Fibroblast of gingiva (primary cell): ENCODE data around the gene CYP2S1.

Source experiments
- DNase-seq: peaks from one replicate; pipeline ENCODE4 v3.0.0-alpha.2; 2011; ENCODE audit warnings: low read depth

Gene CYP2S1

DNA sequence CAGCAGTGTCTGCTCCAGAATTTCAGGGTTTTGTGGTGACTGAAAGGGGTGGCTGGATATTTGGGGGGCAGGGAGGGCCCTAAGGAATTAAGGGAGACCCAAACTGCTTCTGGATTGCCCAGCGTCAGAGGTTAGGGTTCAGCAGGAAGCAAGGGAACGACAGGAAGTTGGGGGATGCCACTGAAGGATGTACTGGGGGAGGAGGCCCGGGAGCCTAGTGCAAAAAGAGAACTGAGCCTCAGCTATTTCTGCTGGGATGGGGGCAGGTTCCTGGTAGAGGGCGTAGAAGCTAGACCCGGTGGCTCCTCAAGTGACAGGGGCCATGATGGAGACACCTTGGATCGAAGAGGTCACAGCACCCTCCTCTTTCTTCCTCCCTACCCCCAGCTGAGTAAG, 1.1 kb downstream of the CYP2S1 start:
- DNase-seq: no peak

- DNase-seq: no peak
Observed at GRCh38 chr19:41195675-41196497, 2.9 kb downstream of the CYP2S1 start.

DNA sequence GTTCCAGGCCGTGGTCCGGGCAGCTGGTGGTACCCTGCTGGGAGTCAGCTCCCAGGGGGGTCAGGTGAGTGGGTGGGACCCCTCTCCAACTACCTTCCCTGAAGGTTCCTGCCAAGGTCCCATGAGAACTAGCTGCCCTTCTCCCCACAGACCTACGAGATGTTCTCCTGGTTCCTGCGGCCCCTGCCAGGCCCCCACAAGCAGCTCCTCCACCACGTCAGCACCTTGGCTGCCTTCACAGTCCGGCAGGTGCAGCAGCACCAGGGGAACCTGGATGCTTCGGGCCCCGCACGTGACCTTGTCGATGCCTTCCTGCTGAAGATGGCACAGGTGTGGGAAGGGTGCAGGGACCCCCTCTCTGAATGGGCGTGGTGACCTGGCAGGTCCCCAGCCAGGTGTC, 5.5 kb downstream of the CYP2S1 start:
- no peak for DNase-seq

- DNase-seq: no peak
Observed at GRCh38 chr19:41203371-41203770, 10.4 kb downstream of the CYP2S1 start.

GRCh38 chr19:41204338-41204737, 11.3 kb downstream of the CYP2S1 start:
- peak; percentile 77 for DNase-seq

GRCh38 chr19:41205995-41206394, 13.0 kb downstream of the CYP2S1 start:
- DNase-seq: no peak

GRCh38 chr19:41206456-41206855, 13.4 kb downstream of the CYP2S1 start:
- no peak for DNase-seq

GRCh38 chr19:41206926-41207750, 14.1 kb downstream of the CYP2S1 start:
- peak; percentile 69 for DNase-seq

DNA sequence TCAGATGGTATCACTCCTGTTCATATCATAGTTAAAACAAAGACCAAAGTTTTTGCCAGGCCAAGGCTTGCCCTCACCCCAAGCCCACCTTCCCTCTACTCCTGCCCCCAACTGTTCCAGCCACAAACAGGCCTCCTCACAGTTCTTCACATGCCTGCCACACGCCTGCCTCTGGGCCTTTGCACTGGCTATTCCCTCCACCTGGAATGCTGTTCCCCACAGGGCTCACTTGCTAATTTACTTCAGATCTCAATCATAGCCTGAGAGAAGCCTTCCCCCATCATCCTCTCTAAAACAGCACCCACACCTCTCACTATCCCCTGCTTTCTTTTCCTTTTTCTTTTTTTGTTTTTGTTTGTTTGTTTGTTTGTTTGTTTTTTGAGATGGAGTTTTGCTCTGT, 21.1 kb downstream of the CYP2S1 start:
- no peak for DNase-seq

DNA sequence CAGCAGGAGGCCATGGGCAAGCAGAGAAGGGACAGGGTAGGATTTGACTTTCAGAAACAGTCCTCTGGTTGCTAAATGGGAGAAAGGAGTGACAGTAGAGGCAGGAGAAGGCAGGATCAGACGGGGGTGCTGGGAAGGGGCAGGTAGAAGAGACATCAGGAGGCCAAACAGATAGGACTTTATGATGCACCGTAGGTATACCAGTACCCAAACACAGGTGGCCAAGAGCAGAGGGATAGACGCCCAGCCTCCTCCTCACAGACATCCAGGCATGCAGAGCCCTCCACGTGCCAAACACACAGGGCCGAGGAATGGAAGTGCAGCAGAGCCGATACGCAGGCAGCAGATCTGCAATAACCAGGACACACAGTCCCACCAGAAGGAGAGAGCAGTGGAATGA, 24.7 kb downstream of the CYP2S1 start:
- no peak for DNase-seq

DNA sequence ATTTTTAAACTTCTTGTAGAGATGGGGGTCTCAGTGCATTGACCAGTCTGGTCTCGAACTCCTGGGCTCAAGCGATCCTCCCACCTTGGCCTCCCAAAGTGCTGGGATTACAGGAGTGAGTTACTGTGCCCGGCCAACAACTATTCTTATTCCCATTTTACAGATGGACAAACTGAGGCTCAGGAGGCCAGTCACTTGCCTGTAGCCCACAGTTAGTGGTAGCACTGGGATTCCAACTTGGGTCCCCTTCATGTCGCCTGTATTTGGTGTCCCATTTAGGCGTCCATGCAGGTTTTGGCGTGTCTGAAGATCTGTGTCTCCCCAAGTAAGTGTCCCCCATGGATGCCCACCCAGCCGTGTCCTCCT, 25.2 kb downstream of the CYP2S1 start:
- no peak for DNase-seq

DNA sequence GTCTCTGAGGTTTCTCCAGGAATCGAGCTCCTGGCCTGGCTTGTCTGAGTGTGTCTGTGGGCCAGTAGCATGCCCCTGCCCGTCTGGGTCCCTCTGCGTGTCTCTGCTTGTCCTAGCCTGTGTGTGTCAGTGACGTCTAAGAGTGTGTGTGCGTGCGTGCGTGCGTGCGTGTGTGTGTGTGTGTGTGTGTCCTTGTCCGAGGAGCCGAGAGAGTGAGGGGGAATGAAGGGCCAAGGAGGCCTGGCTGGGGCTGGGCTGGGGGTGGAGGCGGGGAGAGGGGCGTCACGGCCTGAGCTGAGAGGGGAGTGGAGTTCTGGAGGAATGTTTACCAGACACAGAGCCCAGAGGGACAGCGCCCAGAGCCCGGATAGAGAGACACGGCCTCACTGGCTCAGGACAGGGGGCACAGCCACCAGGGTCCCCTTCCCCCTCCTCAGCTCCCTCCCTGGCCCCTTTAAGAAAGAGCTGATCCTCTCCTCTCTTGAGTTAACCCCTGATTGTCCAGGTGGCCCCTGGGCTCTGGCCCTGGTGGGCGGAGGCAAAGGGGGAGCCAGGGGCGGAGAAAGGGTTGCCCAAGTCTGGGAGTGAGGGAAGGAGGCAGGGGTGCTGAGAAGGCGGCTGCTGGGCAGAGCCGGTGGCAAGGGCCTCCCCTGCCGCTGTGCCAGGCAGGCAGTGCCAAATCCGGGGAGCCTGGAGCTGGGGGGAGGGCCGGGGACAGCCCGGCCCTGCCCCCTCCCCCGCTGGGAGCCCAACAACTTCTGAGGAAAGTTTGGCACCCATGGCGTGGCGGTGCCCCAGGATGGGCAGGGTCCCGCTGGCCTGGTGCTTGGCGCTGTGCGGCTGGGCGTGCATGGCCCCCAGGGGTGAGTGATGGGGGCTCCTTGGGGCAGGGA, 25.8 kb downstream of the CYP2S1 start, which contains the start of gene AXL:
Gene AXL, plus strand, starts transcription at position 609 of the 893 bp plus-strand sequence. Its CDS starts 170 bp downstream, at position 779.
- peak; percentile 95 for DNase-seq

- DNase-seq: peak; percentile 74
Observed at GRCh38 chr19:41219924-41220567, 27.0 kb downstream of the CYP2S1 start.

GRCh38 chr19:41220811-41221210, 27.8 kb downstream of the CYP2S1 start:
- DNase-seq: no peak

DNA sequence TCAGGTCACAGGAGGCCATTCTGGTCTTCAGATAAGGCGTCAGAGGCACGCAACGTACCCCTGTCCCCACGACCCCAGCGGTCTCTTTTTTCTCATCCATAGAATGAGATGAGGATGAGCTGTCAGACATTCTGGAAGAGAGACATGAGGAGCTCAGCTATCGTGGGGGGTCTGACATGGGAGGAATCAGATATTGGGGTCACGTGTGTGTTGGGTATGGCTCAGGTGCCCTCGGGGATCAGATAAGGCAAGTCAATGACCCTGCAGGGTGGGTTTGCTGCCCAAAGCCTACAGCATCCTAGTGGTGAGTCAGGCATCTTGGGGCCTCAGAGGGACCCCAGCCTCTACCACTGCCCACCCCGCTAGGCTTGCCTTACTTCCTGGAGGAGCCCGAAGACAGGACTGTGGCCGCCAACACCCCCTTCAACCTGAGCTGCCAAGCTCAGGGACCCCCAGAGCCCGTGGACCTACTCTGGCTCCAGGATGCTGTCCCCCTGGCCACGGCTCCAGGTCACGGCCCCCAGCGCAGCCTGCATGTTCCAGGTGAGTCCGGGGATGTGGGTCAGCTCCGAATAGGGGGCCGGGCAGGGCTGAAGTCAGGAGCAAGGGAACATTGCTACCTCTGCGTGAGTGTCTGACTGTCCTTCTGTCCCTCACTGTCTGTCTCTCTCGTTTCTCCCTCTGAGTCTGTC, 28.6 kb downstream of the CYP2S1 start:
- no peak for DNase-seq

DNA sequence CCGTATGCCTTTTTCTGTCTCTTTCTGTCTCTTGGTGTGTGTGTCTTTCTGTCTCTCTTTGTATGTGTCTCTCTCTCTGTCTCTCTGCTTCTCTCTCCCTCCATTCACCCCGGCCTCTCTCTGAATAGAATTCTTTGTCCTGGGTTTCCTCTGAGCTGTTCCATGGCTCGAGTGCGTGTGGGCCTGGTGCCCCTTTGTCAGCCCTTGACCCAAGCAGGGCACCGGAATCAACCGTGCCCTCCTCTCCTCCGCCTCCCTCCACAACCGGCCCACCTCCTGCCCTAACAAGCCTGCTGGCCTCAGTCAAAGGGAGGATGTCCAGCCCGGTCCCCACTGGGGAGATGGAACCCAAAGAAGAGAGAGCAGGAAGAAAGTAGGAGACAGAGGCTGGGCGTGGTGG, 29.2 kb downstream of the CYP2S1 start:
- DNase-seq: no peak

GRCh38 chr19:41223431-41224234, 30.6 kb downstream of the CYP2S1 start:
- peak; percentile 53 for DNase-seq

DNA sequence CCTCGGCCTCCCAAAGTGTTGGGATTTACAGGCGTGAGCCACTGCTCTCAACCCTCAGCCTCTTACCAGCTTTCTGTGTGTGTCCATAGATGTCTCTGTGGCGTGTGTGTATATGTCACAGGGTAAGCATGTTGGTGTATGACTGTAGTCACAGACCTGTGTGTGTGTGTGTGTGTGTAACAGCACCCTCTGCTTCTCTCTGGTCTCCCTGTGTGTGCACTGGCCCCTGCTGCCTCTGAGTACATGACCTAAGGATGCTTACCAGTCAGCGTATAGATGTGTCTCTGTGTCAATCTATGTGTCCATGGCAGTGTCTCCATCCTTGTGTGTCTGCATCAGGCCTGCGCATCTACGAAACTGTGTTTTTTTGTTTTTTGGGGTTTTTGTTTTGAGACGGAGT, 31.6 kb downstream of the CYP2S1 start:
- no peak for DNase-seq

- peak; percentile 99 for DNase-seq
Observed at GRCh38 chr19:41225238-41226052, 32.4 kb downstream of the CYP2S1 start.
